ENCODE results near the gene AGBL3. TPM values are rescaled to one million over a fixed set of nuclear protein-coding genes. Genes with fewer than 3 reads are reported as not detected.

AGBL3 gene
- total and polyA plus RNA-seq, 2 of the 8 experiments (the other 6 are each of a cell fraction or from before 2014, with no cell fraction given): 1.1 to 1.9 TPM

- TF ChIP-seq CHD7 (IDR thresholded peaks at IDR 0.05; ENCODE audit: insufficient replicate concordance, low read length): no peak
- no peak for TF ChIP-seq SIX5 (IDR thresholded peaks at IDR 0.05; ENCODE audit: low read depth, low read length)
- no peak for TF ChIP-seq PHF8 (conservative IDR thresholded peaks at IDR 0.05; ENCODE audit: low read depth, low read length)
- no peak for TF ChIP-seq CHD1 (IDR thresholded peaks at IDR 0.05; ENCODE audit: low read depth, low read length)
- TF ChIP-seq TEAD4 (IDR thresholded peaks at IDR 0.05; ENCODE audit: low read depth, low read length): no peak
- no peak for TF ChIP-seq SIN3A (conservative IDR thresholded peaks at IDR 0.05 in 1 of 2, IDR thresholded peaks at IDR 0.05 in 1 of 2; ENCODE audit: low read depth in 1 of 2, low read length in 2 of 2)
- TF ChIP-seq HDAC6 (IDR thresholded peaks at IDR 0.05; ENCODE audit: low read depth, low read length): no peak
- no peak for TF ChIP-seq NRF1 (IDR thresholded peaks at IDR 0.05; ENCODE audit: low read depth, low read length)
- no peak for TF ChIP-seq GABPA (IDR thresholded peaks at IDR 0.05; ENCODE audit: borderline replicate concordance, insufficient read depth, low read length)
- TF ChIP-seq CEBPB (IDR thresholded peaks at IDR 0.05; ENCODE audit: low read depth, low read length): no peak
- TF ChIP-seq SRF (IDR thresholded peaks at IDR 0.05; ENCODE audit: low read depth, low read length): no peak
- no peak for TF ChIP-seq BCL11A (IDR thresholded peaks at IDR 0.05; ENCODE audit: low read depth in 2 of 2, low read length in 2 of 2)
Observed at GRCh38 chr7:134993877-134994456, 7.7 kb downstream of the AGBL3 start (continued).

Data from H1 (cell line).